ENCODE measurements around the gene C7orf25.

- TF ChIP-seq SUZ12 (IDR thresholded peaks at IDR 0.05) (no peak), HDGF (IDR thresholded peaks at IDR 0.05; ENCODE audit: borderline replicate concordance) (no peak), ZNF384 (IDR thresholded peaks at IDR 0.05) (no peak)
These were observed 21.1 kb upstream of the C7orf25 start for GRCh38 chr7:42932811-42933591.

Data from HEK293T (cell line).